NOMO-1 treated with DMSO at 0.1 percent for 48 hours (cell line): ENCODE data around the gene INTS14.
"Not testable (repeated sequence)": the region's sequence is repeated elsewhere in the genome, so short reads cannot be mapped to it uniquely, and the experiment has no call there.

Experiments used
- DNase-seq: peaks from one replicate; lab custom pipeline; 2025; ENCODE audit not compliant: unreplicated experiment; lab: John Stamatoyannopoulos, UW

Gene INTS14

DNA sequence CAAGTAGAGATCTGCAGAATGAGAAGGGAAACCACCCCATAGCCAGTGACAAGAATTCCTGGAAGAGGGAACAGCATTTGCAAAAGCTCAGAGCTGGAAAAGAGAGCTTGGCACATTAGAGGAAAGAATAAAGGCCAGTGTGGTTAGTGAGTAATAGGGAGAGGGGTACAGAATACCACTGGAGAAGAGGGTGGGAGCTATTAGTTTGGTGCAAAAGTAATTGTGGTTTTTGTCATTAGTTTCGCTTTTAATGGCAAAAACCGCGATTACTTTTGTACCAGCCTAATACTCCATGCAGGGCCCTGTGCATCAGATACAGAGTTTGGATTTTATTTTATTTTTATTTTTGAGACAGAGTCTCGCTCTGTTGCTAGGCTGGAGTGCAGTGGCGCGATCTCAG, 20.6 kb upstream of the INTS14 start:
- DNase-seq: no peak

- no peak for DNase-seq
Observed at GRCh38 chr15:65630760-65631159, 19.8 kb upstream of the INTS14 start.

DNA sequence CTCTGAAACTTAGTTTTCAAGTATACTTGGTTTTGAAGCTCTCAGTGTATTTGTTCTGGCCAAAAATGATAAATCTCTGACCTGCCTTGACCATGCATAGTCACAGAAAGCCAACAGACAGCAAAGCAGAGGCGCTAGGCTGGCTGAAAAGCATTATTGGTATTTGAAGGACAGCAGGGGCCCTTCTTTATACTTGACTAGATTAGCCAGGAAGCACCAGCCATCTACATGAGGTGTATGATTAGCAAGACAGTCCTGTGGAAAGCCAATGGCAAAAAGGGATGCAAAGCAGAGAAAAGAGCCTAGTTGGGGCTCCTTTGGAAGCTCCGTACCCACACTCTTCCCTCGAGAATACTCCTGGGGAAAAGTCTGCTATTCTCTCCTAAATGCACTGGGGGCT, 18.6 kb upstream of the INTS14 start:
- no peak for DNase-seq

- no peak for DNase-seq
Observed at GRCh38 chr15:65626856-65627255, 15.9 kb upstream of the INTS14 start.

- DNase-seq: no peak
Observed at GRCh38 chr15:65623103-65623502, 12.2 kb upstream of the INTS14 start.

DNA sequence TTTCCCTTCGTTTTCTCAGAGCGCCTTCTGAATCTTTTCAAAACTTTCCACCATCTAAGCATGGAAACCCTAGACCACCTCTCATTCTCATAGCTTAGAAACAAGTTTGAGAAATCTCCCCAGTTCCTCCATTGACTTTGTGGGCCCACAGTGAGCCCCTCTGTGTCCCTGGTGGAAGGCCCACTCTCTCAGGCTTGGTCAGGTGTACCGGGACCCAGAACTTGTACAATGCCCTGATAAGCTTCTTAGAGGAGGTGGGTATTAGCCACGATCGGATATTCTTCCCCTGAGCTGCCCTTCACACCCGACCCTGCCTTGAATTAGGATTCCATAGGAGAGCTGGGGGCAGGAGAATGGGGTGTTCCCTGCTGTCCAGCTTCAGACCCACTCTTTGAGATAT, 10.7 kb upstream of the INTS14 start, which contains the start of gene SLC24A1:
TSS of gene SLC24A1 (plus strand) at position 301 of the 400 bp plus-strand sequence. CDS start 2,143 bp downstream, outside the sequence.
- no peak for DNase-seq

DNA sequence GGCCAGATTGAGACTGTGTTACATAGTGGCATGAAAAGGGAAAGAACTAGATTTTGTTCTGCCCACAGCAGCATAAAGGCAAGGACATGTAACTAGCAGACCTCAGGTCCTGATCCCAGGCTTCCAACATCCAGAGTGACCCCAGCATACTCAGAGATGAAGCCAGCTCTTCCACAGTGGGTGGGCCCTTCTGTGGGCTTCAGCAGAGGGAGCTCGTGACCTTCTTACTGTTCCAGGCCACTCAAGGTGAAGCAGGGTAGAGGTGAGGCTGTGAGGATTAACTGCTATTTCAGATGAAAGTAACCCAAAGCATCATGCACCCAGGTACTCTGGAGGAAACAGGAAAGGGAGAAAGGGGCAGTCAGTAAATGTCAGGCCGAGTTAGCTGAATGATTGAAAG, 9.9 kb upstream of the INTS14 start:
- DNase-seq: no peak

DNA sequence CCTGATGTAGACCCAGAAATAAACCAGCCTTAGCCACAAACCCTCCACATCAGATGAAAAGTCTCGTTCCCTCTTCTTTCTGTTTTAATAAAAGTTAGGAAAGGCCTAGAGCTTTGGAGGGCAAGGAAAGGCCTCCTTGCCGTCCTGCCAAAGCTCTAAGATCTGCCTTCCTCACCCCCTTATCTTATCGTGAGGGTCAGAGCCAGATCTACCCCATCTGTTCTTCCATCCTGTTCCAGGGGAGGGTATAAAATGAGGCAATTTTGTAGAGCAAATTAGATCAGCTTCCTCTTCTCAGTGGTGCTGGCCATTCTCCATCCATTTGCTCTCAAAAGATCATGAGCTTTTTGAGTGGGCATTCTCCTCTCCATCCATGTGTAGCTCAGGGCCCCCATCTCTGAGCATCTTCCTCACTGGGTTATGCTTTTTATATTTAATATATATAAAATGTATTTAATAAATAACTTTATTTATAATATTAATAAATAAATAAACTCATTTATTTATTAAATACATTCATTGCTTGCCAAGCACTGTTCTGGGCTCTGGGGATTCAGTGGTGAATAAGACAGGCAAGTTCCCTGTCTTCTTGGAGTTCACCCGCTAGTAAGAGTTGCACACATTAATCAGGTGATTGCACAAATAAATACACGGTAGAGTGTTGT, 8.8 kb upstream of the INTS14 start:
- DNase-seq: no peak

DNA sequence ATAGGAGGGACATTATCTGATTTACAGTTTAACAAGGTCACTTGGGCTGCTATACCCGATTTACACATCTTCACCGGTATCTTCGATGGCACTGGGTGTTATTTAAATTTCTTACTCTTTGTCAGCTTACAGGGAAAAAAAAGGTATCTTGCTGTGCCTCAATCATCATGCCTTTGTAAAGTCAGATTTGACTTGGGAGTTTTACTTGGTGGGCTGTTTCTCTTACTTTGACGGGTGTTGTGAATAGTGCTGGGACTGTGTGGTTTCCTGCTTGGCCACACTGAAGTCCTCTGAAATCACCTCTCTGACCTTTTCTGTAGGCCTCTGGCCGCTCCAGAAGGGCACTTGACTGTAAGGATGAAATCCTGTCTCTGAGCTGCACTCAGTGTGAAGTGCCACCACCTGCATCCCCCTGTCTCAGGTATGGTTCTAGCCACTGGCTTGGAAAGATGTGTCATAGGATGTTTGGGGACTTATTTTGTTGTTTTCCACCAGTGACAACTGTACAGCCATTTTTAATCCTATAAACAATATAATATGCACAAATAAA, 7.7 kb upstream of the INTS14 start:
- DNase-seq: no peak

DNA sequence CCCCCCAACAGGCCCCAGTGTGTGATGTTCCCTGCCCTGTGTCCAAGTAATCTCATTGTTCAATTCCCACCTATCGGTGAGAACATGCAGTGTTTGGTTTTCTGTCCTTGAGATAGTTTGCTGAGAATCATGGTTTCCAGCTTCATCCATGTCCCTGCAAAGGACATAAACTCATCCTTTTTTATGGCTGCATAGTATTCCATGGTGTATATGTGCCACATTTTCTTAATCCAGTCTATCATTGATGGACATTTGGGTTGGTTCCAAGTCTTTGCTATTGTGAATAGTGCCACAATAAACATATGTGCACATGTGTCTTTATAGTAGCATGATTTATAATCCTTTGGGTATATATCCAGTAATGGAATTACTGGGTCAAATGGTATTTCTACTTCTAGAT, 5.0 kb upstream of the INTS14 start:
- DNase-seq: not testable (repeated sequence)

DNA sequence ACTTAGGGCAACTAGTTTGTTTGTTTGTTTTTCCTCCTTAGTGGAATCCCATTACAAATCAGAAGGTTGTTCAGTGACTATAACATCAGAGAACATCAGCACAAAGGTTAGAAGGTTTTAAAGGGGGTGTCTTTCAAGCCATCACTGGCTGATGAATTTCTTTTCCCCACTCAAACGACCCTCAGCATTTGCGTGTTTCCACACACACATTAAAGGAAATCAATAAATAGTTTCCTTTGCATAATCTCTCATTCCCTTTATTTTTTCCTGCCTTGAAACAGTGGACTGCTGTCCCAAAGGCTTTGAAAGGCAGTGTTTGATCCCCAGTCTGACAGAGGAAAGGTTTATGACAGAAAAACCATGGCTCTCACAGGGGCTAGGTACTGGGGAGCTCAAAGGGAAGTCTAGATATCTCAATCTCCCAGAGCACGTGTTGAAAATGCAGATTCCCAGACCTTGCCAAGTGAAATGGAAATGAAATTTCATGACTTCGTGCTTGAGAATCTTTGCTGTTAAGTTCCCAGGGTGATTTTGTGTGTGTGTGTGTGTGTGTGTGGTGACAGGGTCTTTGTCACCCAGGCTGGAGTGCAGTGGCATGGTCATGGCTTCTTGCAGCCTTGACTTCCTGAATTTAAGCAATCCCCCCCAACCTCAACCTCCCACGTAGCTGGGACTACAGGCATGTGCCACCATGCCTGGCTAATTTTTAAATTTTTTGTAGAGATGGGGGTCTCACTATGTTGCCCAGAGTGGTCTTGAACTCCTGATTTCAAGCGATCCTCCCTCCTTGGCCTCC, 2.2 kb upstream of the INTS14 start:
- no peak for DNase-seq

DNA sequence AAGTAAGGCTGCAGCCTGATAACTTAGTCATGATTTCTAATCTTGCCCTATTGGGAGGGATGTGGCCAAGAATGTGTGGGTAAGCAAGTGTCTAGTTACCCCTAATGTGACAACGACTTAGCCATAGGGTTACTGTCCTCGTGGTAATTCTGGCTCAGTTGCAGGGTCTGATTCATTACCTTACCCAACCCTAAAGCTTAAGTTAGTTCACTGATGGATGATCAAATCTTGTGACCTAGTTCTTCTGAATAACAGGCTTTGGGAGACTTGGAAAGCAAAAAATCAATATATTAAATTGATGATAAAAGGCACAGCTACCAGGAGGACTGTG, 1.6 kb upstream of the INTS14 start:
- DNase-seq: no peak

- DNase-seq: no peak
Observed at GRCh38 chr15:65611888-65612615, 1.1 kb upstream of the INTS14 start.

- DNase-seq: no peak
Observed at GRCh38 chr15:65603559-65603958, 7.4 kb downstream of the INTS14 start.

GRCh38 chr15:65603134-65603533, 7.8 kb downstream of the INTS14 start:
- no peak for DNase-seq

DNA sequence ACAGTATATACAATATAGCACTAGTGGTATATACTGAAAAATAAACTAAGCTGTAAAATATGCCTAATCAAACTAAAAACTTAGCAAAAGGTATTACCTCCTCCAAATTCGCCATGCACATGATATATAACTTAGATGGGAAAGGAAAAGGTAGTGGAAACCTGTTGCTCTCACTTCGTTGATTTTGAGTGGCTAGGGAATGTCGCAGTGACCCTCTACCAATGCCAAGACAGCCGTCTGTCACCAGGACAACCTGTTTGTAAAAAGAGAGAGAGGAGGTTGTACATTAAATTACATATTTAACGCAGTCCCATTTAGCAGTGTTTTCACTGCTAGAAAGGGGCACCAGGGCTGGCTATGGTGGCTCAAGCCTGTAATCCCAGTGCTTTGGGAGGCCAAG, 11.3 kb downstream of the INTS14 start:
- DNase-seq: no peak

DNA sequence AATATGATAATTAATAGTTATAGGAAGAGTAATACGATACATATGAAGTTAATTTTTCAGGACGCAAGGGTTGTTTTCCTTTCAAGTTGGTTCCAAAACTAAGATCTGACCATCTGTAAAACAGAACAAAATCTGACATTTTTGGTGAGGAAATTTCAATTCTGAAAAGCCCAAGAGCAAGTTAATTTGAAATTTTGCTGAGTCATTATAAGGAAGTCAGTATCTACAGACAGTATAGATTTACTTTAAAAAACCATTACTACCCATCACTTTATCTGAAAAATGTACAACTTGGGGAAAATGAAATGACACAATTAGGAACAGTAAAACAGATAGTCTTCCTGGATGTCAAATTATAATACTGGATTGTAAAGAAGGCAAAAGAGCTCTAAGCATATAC, 12.5 kb downstream of the INTS14 start:
- no peak for DNase-seq

- DNase-seq: no peak
Observed at GRCh38 chr15:65595960-65596359, 15.0 kb downstream of the INTS14 start.

GRCh38 chr15:65587094-65587493, 23.8 kb downstream of the INTS14 start:
- no peak for DNase-seq

DNA sequence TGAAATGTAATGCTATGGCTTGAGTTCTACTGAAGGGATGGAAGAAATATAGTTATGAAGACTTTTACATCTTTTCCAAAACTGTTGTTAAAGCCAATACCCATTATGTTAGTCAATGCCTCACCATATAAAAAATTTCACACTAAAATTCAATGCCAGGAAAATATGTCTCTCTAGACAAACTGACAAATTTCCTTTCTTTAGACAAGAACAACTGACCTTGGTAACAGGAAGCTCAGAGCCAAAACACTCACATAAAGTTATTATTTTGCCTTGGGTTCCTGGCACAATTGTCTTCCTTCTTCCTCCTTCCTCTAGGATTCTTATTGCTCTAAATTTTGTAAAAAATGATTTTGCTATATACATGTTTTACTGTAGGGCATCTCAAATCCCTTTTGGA, 26.7 kb downstream of the INTS14 start:
- no peak for DNase-seq

DNA sequence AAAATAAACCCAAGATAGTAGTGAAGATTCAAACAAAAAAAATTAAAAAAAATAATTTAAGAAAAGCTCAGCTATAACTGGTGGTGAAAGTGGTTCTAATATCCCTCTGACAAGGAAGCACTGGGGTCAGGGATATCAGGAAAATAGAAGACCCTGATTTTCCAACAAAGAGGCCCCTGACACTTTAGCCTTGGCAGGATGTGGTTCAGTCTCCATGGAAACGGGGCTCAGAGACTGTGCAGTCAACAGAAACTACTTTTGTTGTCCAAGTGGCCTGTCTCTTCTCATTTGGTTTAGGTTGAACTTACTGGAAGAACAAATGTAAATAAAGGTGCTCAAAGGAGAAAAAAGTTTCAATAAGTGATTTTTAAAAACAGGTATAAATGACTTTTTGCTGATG, 27.2 kb downstream of the INTS14 start:
- no peak for DNase-seq

DNA sequence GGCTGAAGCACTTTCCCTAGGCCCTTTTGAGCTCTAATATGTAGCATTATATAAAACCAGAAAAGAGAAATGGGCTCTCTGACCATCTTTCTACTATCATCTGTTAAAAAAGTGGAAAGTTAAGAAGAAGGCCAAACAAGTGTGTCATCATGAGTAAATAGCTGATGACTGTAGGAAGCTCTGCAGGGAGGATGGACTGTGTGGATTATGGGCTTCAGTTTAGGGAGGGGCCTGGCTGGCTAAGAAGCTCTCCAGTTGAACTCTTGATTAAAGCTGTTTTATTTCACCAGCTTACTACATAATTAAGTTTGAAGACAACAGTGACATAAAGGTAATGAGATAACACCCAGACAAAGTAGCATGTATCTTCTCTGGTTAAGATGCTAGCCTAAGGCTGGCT, 30.6 kb downstream of the INTS14 start:
- no peak for DNase-seq
